Ovary (tissue), 3 donors: ENCODE data around the gene GTF2H1.

Experiments
- CTCF ChIP-seq, 3 donors: fragments of 450-650 bp in 2 of 3; fragments of 200-600 bp in 1 of 3; IDR thresholded peaks; one replicate each; pipeline versions ENCODE4 v1.5.1 to v1.8.0; 2016 to 2022; ENCODE audit warnings: antibody characterized with exemption in 3 of 3, mild to moderate bottlenecking in 1 of 3
- EP300 ChIP-seq: sonication (generic); formaldehyde crosslinking; IDR thresholded peaks from one replicate; pipeline ENCODE4 v1.6.1; 2017; ENCODE audit warnings: antibody characterized with exemption
- POLR2A ChIP-seq: fragments of 450-650 bp; IDR thresholded peaks from one replicate; pipeline ENCODE4 v1.6.1; 2017; ENCODE audit warnings: antibody characterized with exemption, mild to moderate bottlenecking, moderate library complexity
- donor health status: DM: no; HTN: no; CAD: no.

DNA sequence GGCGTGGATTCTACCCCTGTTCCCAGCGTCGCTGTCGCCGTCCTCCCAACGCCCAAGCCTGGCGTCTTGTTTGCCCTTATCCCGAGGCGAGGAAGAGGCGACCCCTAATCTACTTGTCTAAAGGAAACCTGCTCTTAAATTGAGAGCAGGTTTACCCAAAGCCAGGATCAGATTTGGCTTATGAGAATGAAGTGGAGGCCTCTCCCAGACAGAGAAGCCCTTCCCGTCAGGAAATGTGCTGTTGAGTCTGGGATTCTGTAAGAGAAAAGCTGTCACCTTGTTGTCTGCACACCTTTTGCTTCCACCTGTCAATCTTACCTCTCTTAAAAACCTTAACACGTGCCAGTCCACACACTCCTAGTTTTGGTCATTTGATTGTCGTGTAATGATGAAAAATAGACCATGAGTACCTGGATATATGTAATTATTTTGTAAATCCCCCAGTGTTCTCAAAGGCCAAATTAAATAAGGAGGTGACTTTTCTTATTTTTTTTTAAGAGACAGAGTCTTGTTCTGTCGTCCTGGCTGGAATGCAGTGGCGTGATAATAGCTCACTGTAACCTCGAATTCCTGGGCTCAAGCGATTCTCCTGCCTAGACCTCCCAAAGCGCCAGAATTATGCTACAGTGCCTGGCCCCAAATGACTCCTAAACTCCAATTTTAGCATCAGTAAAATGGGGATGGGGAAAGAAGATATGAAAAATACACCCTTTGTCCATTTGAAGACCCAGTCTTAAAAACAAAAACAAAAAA is 627 bp downstream of the GTF2H1 start:
- TF ChIP-seq CTCF (IDR thresholded peaks at IDR 0.05) (no peak), POLR2A (no peak), EP300 (no peak)
